Stimulated activated naive CD4-positive, alpha-beta T cell treated with Interleukin-2 at 50 U/mL for 16 hours (primary cell): ENCODE measurements around the gene WDR88.
"Not testable (repeated sequence)": the region's sequence is repeated elsewhere in the genome, so short reads cannot be mapped to it uniquely, and the experiment has no call there.

ENCODE experiments used
- DNase-seq: peaks from one replicate; lab custom pipeline; 2025; lab: John Stamatoyannopoulos, UW

Gene WDR88

DNA sequence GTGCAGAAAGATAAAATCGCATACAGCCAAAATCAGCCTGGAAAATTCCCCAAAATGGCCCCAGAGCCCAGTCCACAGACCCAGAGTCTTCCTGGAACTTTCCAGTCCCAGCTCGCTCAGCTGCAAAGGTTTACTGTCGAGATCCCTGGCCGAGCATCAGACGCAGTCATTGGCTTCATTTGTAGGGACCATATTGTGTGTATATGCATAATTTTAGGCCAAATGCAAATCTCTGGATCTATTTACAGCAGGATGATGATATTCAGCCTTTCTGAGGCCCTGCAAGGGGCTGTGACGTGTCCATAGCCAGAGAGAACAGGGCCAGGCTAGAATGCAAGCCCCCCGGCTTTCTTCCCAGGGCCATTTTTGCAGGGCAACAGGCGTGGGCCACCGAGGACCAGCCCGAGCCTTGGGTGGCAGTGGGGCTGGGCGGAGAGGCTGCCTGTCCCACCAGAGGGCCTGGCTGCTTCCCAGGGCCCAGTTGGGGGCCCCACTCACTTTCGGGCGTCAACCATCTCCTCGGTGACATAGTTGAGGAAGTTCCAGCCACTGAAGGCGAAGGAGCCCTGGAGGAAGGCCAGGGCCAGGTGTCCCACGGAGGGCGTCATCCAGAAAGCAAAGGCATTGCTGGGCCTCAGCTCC is 80.0 kb downstream of the WDR88 start:
- DNase-seq, result no peak

DNA sequence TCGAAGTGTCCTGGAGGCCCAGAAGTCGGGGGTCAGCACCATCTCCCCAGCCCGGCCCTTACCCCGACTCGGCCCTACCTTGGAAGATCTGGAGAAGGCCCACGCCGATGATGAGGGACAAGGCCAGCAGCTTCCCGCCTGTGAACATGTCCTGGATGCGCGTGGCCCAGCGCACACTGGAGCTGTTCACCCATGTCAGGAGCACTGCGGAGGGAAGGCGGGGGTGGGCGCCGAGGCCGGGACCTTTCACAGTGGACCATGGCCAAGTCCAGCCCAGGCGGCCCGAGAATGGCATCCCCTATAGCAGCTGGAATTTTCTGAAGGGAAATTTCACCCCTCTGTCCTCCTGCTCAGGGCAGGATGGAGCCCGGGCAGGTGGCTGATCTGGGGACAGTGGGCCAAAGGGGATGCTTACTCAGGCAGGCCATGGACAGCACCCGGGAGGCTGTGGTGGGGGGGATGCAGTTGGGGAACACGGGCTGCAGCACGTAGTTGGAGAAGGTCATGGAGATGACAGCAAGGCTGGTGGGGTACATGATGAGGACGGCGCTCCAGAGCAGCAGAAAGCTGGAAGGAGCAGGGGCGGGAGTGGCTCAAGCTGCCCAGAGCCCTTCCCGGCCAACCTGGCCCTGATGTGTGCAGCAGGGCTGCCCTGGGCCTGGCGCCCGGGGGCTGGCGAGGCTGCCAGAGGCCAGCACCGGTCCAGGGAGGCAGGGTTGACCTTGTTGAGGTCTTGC is 80.7 kb downstream of the WDR88 start:
- DNase-seq, result no peak

DNA sequence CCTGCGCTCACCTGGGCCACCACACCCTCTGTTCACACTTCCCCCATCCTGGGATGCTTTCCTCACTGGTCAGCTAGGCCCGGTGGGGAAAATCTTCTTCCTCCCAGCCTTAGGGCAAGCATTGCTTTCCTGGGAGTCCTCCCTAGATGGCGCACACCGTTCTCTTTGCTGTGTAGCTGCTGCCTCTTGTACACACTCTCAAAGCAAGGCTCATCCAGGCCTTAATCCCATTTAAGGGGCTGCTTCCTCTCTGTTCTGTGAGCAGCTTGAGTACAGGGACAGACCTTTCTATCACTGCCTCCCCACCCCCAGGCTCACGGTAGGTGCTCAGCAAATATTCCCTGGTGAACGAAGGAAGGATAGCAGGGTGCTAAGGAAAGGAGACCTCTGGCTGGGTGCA is 82.7 kb downstream of the WDR88 start:
- DNase-seq, result no peak

DNA sequence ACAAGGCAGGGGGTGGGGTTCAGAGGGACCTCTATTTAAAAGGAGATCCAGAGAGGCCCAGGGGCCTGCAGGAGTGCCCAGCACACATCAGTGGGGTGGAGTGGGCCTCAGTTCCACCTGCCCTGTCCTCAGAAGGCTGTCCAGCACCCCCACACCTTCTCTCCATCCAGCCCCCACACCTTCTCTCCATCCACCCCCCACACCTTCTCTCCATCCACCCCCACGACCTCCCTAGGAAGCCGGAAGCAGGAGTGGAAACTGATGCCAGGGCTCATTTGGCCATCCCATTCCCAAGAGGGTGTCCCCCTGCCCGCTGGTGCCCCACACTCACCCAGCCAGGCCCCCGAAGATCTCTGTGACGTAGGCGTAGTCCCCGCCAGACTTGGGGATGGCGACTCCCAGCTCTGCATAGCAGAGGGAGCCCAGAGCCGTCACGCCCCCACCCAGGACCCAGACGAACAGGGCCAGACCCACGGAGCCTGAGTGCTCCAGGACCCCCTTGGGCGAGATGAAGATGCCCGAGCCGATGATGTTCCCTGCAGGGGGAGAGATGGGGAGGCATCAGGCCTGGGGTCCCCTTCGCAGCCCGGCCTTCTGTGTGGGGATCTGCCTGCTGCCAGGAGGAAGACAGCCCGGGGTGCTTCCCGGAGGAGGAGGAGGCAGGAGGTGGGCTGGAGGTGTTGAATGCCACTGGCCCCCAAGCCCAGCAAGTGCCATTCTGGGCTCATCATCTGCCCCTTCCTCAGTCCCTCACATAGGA is 83.7 kb downstream of the WDR88 start:
- no peak for DNase-seq

DNA sequence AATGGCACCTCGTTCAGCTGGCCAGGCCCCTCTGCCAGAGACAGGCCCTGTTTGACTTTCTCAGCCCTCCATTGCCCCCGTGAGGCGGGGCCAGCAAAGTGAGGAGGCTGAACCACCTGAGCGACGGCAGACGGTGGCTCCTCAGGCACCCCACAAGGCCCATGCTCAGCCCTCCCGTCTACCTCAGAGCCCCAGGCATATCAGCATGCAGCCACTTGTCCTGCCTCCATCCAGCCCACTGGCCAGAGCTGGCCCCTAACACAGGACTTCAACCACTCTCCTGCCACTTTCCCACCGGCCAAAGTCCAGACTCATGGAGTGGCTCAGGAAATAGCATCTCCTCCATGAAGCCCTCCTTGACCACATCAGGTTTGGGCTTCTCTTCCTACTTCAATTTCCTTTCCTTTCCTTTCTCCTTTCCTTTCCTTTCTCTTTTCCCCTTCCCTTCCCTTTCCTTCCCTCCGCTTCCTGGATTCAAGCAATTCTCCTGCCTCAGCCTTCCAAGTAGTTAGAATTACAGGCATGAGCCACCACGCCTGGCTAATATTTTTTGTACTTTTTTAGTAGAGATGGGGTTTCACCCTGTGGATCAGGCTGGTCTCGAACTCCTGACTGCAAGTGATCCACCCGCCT is 84.4 kb downstream of the WDR88 start:
- DNase-seq, result no peak

DNA sequence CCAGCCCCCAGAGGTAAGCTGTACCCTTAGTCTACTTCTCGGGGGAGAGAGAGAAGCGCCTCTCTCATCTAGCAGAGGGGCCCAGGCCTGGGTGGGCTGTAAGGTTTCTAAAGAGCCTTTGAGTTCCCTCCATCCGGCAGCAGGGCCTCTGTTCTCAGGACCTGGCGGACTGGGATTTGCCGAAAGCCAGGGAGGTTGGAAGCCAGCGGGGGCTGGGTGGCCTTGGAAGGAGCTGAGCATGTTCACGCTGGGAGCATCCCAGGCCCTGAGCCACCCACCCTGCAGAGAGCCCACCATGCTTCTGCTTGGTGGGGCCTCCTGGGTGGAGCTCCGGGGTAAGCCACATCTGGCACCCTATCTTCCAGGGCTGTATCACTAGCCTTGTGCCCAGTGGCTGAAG is 86.0 kb downstream of the WDR88 start:
- no peak for DNase-seq

DNA sequence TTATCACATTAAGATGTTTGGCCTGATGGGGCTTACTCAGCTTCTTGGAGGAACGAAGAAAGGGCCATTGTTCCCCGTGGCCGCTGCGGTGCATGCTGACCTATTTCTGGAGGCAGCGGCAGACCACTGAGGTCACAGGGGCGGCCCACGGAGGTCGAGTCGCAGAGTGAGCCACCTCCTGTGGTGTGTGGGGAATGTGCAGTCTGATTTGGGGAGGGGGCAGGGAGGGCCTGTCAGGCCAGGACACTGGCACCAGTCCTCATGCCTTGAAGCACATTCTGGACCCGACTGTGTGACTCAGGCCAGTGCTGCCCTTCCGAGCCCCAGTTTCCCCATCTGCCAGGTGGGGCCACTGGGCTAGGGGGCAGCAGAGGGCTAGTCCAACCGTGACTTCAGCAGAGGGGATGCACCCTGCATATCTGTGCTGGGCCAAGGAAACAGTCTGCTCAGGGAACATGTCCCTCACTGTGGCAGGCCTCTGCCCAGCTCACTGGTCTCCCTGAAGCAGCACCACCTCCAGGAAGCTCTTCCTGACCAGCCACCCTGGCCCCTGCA is 87.4 kb downstream of the WDR88 start:
- DNase-seq, result no peak

DNA sequence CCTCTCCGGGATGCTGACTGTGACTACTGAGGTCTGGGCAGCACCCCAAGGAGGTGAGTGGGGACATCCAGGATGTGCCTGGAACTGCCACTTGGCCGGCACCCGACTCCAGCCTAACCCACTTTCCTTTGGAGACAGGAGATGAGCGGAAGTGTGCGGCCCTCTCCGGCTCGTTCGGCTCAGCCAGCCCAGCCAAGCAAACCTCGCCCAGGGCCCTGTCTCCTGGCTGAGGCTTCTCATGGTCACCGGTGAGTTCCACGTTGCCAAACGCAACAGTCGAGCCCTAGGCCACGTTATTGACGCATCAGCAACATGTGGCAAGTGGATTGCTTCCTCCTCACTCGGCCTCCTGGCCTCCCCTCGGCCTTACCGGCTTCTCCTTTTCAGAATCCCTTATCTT is 88.2 kb downstream of the WDR88 start:
- no peak for DNase-seq

DNA sequence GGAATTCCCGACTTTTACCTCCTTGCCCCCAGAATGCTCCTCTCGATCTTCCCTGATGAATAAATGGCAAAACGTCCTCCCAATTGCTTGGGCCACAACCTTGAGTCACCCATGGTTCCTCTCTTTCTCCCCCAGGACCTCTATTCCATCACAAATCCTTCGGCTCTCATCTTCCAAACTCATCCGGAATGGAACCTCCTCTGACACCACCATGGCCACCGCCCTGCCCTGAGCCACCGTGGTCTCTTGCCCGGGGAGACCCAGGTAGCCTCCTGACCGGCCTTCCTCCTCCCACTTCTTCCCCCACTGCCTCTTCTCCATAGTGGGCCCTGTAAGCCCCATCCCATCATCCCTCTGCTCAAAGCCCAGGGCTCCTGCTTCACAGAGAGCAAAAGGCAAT is 88.8 kb downstream of the WDR88 start:
- no peak for DNase-seq

DNA sequence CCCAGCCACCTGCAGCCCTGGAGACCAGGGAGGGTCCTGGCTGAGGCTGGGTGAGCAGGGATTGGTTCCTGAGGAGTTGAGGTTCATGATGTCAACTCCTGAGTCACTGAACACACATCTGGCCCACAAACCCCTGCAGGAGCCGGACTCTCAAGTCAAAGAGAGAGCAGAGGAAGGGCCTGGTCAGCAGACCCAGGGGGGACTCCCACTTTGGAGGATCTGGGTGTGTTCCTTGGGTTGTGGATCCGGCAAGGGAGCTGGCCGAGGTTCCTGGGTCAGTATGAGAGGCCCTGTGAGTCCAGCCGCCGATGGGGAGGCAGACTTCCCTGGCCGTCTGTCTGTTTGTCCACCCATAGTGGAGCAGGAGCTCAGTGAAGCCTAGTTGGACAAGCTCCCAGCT is 89.7 kb downstream of the WDR88 start:
- DNase-seq, result no peak

DNA sequence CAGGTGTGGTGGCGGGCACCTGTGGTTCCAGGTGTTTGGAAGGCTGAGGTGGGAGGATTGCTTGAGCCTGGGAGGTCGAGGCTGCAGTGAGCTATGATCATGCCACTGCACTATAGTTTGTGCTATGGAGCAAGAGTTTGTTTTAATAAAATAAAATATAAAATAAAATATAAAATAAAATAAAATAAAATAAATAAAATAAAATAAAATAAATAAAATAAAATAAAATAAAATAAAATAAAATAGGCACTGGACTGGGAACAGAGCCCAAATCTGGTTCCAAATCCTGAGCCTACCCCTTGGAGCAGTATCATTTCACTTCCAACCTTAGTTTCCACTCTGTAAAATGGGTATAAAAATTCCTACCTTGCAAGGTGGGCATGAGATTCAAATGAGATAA is 90.3 kb downstream of the WDR88 start:
- not testable (repeated sequence) for DNase-seq

DNA sequence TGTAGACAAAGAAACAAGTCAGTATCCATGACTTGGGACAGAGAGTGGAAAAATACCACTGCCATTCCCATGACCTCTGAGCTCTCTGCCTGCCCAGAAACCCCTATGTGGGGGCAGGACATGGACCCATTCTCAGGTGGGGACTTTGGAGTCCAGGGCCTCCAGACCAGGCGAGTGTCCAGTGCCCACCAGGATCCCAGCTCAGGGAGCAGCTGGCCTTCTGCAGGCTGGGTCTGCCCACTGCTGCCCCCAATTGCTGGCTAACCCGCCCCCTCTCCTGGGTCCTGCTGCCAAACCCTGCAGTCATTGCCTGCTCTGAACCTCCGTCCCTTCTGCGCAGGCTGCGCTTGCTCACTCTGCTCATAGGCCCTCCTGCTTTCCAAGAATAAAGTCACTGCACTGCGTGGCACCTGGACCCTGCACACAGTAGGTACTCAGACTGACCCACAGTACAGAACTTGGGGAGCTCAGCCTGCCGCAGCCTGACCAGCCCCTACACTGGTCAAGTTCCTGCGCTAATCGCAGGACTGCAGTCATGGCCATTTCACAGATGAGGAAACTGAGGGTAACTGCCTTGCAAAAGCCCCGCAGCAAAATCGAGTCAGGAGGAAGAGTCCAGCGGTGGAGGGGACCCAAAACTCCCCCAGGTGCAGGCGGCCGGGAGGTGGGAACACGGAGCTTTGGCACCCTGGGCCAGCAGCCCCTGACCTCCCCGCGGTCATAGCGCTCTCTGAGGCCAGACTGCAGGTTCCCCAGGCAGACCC is 93.0 kb downstream of the WDR88 start:
- DNase-seq, result no peak
